GM18517 (cell line): Measurements from ENCODE around the gene ATG14.
"Not testable (repeated sequence)": the region's sequence is repeated elsewhere in the genome, so short reads cannot be mapped to it uniquely, and the experiment has no call there.

Experiments used
- ATAC-seq: cut with Tn5 transposase; IDR thresholded peaks from one replicate; pipeline ENCODE4 v1.9.1; 2021; ENCODE audit warnings: mild to moderate bottlenecking, moderate library complexity; ENCODE audit not compliant: unreplicated experiment

Gene ATG14

GRCh38 chr14:55388160-55388559, 23.5 kb downstream of the ATG14 start:
- ATAC-seq = no peak

GRCh38 chr14:55387121-55387520, 24.5 kb downstream of the ATG14 start:
- no peak for ATAC-seq

- no peak for ATAC-seq
Measured at GRCh38 chr14:55386037-55386808, 25.4 kb downstream of the ATG14 start.

GRCh38 chr14:55384536-55384935, 27.1 kb downstream of the ATG14 start:
- ATAC-seq = no peak

- ATAC-seq = no peak
Measured at GRCh38 chr14:55383541-55384140, 28.0 kb downstream of the ATG14 start.

- ATAC-seq = not testable (repeated sequence)
Measured at GRCh38 chr14:55383056-55383466, 28.6 kb downstream of the ATG14 start.

- ATAC-seq = no peak
Measured at GRCh38 chr14:55382483-55382882, 29.1 kb downstream of the ATG14 start.

- no peak for ATAC-seq
Measured at GRCh38 chr14:55381561-55381960, 30.1 kb downstream of the ATG14 start.

- no peak for ATAC-seq
Measured at GRCh38 chr14:55381040-55381439, 30.6 kb downstream of the ATG14 start.

- ATAC-seq = no peak
Measured at GRCh38 chr14:55377236-55377635, 34.4 kb downstream of the ATG14 start.

- ATAC-seq = no peak
Measured at GRCh38 chr14:55374771-55375170, 36.9 kb downstream of the ATG14 start.

GRCh38 chr14:55373784-55374705, 37.6 kb downstream of the ATG14 start:
- ATAC-seq = no peak

GRCh38 chr14:55372825-55373224, 38.8 kb downstream of the ATG14 start:
- no peak for ATAC-seq

GRCh38 chr14:55372423-55372822, 39.2 kb downstream of the ATG14 start:
- ATAC-seq = no peak

- ATAC-seq = no peak
Measured at GRCh38 chr14:55370883-55371455, 40.7 kb downstream of the ATG14 start.

- ATAC-seq = no peak
Measured at GRCh38 chr14:55366271-55366670, 45.4 kb downstream of the ATG14 start.

GRCh38 chr14:55361190-55361589, 50.4 kb downstream of the ATG14 start:
- no peak for ATAC-seq

- no peak for ATAC-seq
Measured at GRCh38 chr14:55359307-55359706, 52.3 kb downstream of the ATG14 start.

GRCh38 chr14:55356913-55357312, 54.7 kb downstream of the ATG14 start:
- ATAC-seq = no peak

GRCh38 chr14:55355922-55356321, 55.7 kb downstream of the ATG14 start:
- no peak for ATAC-seq

- ATAC-seq = no peak
Measured at GRCh38 chr14:55354500-55354899, 57.1 kb downstream of the ATG14 start.
